ENCODE measurements around the gene CLTC. TPM values are rescaled to one million over a fixed set of nuclear protein-coding genes. Genes with fewer than 3 reads are reported as not detected.
A peak's percentile ranks its signal among the peaks of the same experiment; 100 is the strongest.

The CLTC gene
- total and polyA plus RNA-seq, 2 of the 4 experiments (the other 2 are of a cell fraction): 181 to 641 TPM

- Histone ChIP-seq H3K18ac (ENCODE audit: low read depth, low read length) (no peak overlapping the region), H3K27ac (ENCODE audit: insufficient read depth, low read length) (no peak overlapping the region), H3K4me2 (ENCODE audit: low read depth, low read length) (no peak overlapping the region), H3K4ac (ENCODE audit: low read depth, low read length) (peak overlapping the region; percentile 19; the same call in 1 of the 2 replicates), H2AFZ (replicated peaks; ENCODE audit: low read length, poor library complexity) (no peak overlapping the region), H3K9ac (ENCODE audit: low read depth, low read length) (no peak overlapping the region), H3K36me3 (ENCODE audit: control insufficient read depth, insufficient read depth, low read length) (peaks cover 43% of the 10 kb centered on the region), H2AK9ac (replicated peaks; ENCODE audit: low read depth, low read length, poor library complexity) (no peak overlapping the region), H4K5ac (ENCODE audit: low read depth, low read length) (no peak overlapping the region), H2BK20ac (ENCODE audit: low read depth, low read length) (no peak overlapping the region), H2BK15ac (ENCODE audit: low read depth, low read length) (no peak overlapping the region), H3K9me1 (ENCODE audit: insufficient read depth, low read length) (peaks cover 3% of the 10 kb centered on the region; the same call in 1 of the 2 replicates), H3K23ac (ENCODE audit: low read depth, low read length) (no peak overlapping the region; the same call in 1 of the 2 replicates), H3K14ac (replicated peaks; ENCODE audit: low read depth, low read length) (no peak overlapping the region), H3K9me3 (ENCODE audit: control insufficient read depth, insufficient read depth, low read length) (no peaks in the 10 kb centered on the region), H3K27me3 (ENCODE audit: control insufficient read depth, insufficient read depth, low read length) (no peaks in the 10 kb centered on the region), H3K79me1 (ENCODE audit: low read depth in 1 of 2, low read length in 2 of 2) (peaks cover 20 to 55% of the 10 kb centered on the region in 2 experiments), H2BK5ac (ENCODE audit: low read depth, low read length, poor library complexity, severe bottlenecking) (no peak overlapping the region), H4K8ac (ENCODE audit: low read depth in 2 of 2, low read length in 2 of 2) (peak overlapping the region in 1 of 2 experiments; percentile 9; a peak in 1 of 4 replicates), H2BK120ac (ENCODE audit: low read depth, low read length) (no peak overlapping the region), H3K4me3 (ENCODE audit: insufficient read depth, low read depth, low read length) (no peak overlapping the region), H3K56ac (ENCODE audit: extremely low read depth, insufficient read depth, low read length) (no peak overlapping the region), H3K4me1 (ENCODE audit: control insufficient read depth, insufficient read depth, low read length) (peaks cover 7% of the 10 kb centered on the region), H4K20me1 (ENCODE audit: insufficient read depth, low read length) (no peaks in the 10 kb centered on the region; the same call in 1 of the 2 replicates), H2AK5ac (ENCODE audit: low read depth, low read length) (peak overlapping the region; percentile 49; the same call in 1 of the 2 replicates), H4K91ac (ENCODE audit: insufficient read depth, low read depth, low read length) (no peak overlapping the region)
- intact Hi-C loops (cut with micrococcal nuclease) (loop anchor here (2.0 kb wide), 1 partner anchor 14 kb away; no protein-coding TSS in a partner anchor), in situ Hi-C loops (cut with MboI; ENCODE audit: low sequenced_read_pairs) (loop anchor here (5.0 kb wide), 1 partner anchor 49 kb away; no protein-coding TSS in a partner anchor), dilution Hi-C loops (cut with HindIII; ENCODE audit: low sequenced_read_pairs, unreplicated experiment) (no loop called here)
- TF ChIP-seq CEBPB (IDR thresholded peaks at IDR 0.05; ENCODE audit: low read depth, low read length): no peak
- TF ChIP-seq FOS (IDR thresholded peaks at IDR 0.05; ENCODE audit: low read depth, low read length): no peak
- TF ChIP-seq CTCF (conservative IDR thresholded peaks at IDR 0.05; ENCODE audit: low read depth, low read length): no peak
- no peak for TF ChIP-seq ELK1 (IDR thresholded peaks at IDR 0.05; ENCODE audit: borderline replicate concordance, low read depth, low read length)
- TF ChIP-seq MXI1 (IDR thresholded peaks at IDR 0.05; ENCODE audit: borderline replicate concordance, low read depth, low read length): no peak
- no peak for TF ChIP-seq USF2 (IDR thresholded peaks at IDR 0.05; ENCODE audit: low read depth, low read length)
- TF ChIP-seq BHLHE40 (IDR thresholded peaks at IDR 0.05; ENCODE audit: low read depth, low read length): no peak
- TF ChIP-seq RAD21 (IDR thresholded peaks at IDR 0.05; ENCODE audit: low read length): no peak
- no peak for TF ChIP-seq SMC3 (IDR thresholded peaks at IDR 0.05; ENCODE audit: low read depth, low read length)
- no peak for TF ChIP-seq MAFK (IDR thresholded peaks at IDR 0.05; ENCODE audit: low read depth, low read length)
- TF ChIP-seq MAZ (IDR thresholded peaks at IDR 0.05; ENCODE audit: borderline replicate concordance, low read depth, low read length): no peak
- BruUV-seq (replicated peaks): no TSS peak
- peak; percentile 29 for ATAC-seq (ENCODE audit: low read depth)
- POLR2A ChIA-PET (ENCODE audit: unreplicated experiment): no interaction called here
- CTCF ChIA-PET: no interaction called here
- DNase-seq: peak; percentile 18
- WGBS, 2 experiments (ENCODE audit: extremely low coverage in 2 of 2, insufficient read length in 1 of 2): no CpG with 5 or more reads among the region's 7 CpGs
Measured at GRCh38 chr17:59676716-59677115, 57.0 kb downstream of the CLTC start.
